Neural progenitor cell (in vitro differentiated cells): ENCODE results near the gene LAMA2.

Source experiments
- EZH2 ChIP-seq: fragments of 200-600 bp; sonication (generic); IDR thresholded peaks from 2 replicates; pipeline ENCODE4 v1.6.1; 2017; ENCODE audit warnings: antibody characterized with exemption, mild to moderate bottlenecking, moderate library complexity
- EZH2phosphoT487 ChIP-seq: fragments of 200-600 bp; sonication (generic); IDR thresholded peaks from 2 replicates; pipeline ENCODE4 v1.6.1; 2017; ENCODE audit warnings: antibody characterized with exemption
- TF ChIP-seq, protein P1 (sequence below): fragments of 200-600 bp; sonication (generic); IDR thresholded peaks from 2 replicates; pipeline ENCODE4 v1.5.1; 2017; ENCODE audit warnings: antibody characterized with exemption, mild to moderate bottlenecking

GRCh38 chr6:129239825-129240491, 357.0 kb downstream of the LAMA2 start:
- TF ChIP-seq, protein P1, sequence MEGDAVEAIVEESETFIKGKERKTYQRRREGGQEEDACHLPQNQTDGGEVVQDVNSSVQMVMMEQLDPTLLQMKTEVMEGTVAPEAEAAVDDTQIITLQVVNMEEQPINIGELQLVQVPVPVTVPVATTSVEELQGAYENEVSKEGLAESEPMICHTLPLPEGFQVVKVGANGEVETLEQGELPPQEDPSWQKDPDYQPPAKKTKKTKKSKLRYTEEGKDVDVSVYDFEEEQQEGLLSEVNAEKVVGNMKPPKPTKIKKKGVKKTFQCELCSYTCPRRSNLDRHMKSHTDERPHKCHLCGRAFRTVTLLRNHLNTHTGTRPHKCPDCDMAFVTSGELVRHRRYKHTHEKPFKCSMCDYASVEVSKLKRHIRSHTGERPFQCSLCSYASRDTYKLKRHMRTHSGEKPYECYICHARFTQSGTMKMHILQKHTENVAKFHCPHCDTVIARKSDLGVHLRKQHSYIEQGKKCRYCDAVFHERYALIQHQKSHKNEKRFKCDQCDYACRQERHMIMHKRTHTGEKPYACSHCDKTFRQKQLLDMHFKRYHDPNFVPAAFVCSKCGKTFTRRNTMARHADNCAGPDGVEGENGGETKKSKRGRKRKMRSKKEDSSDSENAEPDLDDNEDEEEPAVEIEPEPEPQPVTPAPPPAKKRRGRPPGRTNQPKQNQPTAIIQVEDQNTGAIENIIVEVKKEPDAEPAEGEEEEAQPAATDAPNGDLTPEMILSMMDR: no peak
- TF ChIP-seq EZH2phosphoT487: no peak
- TF ChIP-seq EZH2: no peak
